IPS-NIHi7 (cell line): ENCODE measurements around the gene E2F8.

Source experiments
- DNase-seq: peaks from one replicate; pipeline ENCODE4 v3.0.0; 2012; ENCODE audit warnings: mixed read lengths; ENCODE audit errors: extremely low spot score

The E2F8 gene

GRCh38 chr11:19187114-19187832 is 53.5 kb downstream of the E2F8 start:
- no peak for DNase-seq

- DNase-seq: no peak
These were observed 55.2 kb downstream of the E2F8 start for GRCh38 chr11:19185516-19186052.

GRCh38 chr11:19185036-19185435 is 55.7 kb downstream of the E2F8 start:
- no peak for DNase-seq

- no peak for DNase-seq
These were observed 57.1 kb downstream of the E2F8 start for GRCh38 chr11:19183646-19184045.

- DNase-seq: no peak
These were observed 59.0 kb downstream of the E2F8 start for GRCh38 chr11:19181531-19182261.

GRCh38 chr11:19176629-19177186 is 64.0 kb downstream of the E2F8 start:
- DNase-seq: no peak
